VCaP (cell line): Measurements from ENCODE around the gene MCAM.

Experiments
- H3K27ac ChIP-seq: fragments of 450-650 bp; 2 replicates; pipeline ENCODE4 v1.5.1; 2017
- CTCF ChIP-seq: fragments of 450-650 bp; conservative IDR thresholded peaks from 2 replicates; pipeline ENCODE4 v1.5.1; 2017; ENCODE audit warnings: mild to moderate bottlenecking, moderate library complexity

Gene MCAM

GRCh38 chr11:119343726-119344125, 26.8 kb upstream of the MCAM start:
- H3K27ac ChIP-seq, result no peak overlapping the region
- no peak for TF ChIP-seq CTCF

GRCh38 chr11:119342362-119343130, 25.6 kb upstream of the MCAM start:
- TF ChIP-seq CTCF, result no peak
- no peak overlapping the region for H3K27ac ChIP-seq

- no peak for TF ChIP-seq CTCF
- no peak overlapping the region for H3K27ac ChIP-seq
Measured at GRCh38 chr11:119342023-119342300, 25.0 kb upstream of the MCAM start.

- TF ChIP-seq CTCF, result no peak
- no peak overlapping the region for H3K27ac ChIP-seq
Measured at GRCh38 chr11:119341222-119342022, 24.5 kb upstream of the MCAM start.

GRCh38 chr11:119340335-119341221, 23.6 kb upstream of the MCAM start, which contains the start of gene C1QTNF5:
TSS of gene C1QTNF5 (minus strand) at chr11:119340883. CDS start at chr11:119340397, 486 bp downstream.
- TF ChIP-seq CTCF, result no peak
- no peak within 1 kb of the TSS for H3K27ac ChIP-seq

- peak; percentile 91 for TF ChIP-seq CTCF
- H3K27ac ChIP-seq, result no peak overlapping the region
Measured at GRCh38 chr11:119339589-119340334, 22.8 kb upstream of the MCAM start.
